ENCODE measurements around the gene TCF7. TPM values are rescaled to one million over a fixed set of nuclear protein-coding genes. Genes with fewer than 3 reads are reported as not detected.

TCF7 gene
- total RNA-seq, 1 donor from 2014 or later, result 3.6 TPM

DNA sequence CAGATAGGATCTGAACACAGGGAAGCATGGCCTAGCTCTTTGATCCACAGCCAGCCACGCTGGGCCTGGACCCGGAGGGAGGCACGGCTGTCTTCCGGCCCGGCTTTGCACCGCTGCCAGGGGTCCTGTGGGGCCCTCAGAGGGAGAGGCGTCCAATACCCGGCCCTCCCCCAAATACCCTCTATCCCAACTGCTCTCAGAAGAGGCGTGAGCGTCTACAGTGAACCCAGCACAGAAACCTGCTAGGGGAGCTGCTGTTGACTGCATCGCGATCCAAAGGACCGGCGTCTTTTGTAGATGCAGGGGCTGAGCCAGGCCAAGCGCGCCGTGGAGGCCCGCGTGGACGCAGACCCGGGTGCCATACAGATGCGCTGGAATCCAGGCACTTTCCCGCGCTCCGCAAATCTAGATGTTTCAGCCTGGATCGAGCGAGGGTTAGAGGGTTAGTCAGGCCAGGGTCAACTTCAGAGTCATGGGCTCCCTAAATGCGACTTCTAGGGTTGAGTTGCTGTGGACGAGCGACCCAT lies 1.1 kb upstream of the TCF7 start:
- TF ChIP-seq, protein P1, sequence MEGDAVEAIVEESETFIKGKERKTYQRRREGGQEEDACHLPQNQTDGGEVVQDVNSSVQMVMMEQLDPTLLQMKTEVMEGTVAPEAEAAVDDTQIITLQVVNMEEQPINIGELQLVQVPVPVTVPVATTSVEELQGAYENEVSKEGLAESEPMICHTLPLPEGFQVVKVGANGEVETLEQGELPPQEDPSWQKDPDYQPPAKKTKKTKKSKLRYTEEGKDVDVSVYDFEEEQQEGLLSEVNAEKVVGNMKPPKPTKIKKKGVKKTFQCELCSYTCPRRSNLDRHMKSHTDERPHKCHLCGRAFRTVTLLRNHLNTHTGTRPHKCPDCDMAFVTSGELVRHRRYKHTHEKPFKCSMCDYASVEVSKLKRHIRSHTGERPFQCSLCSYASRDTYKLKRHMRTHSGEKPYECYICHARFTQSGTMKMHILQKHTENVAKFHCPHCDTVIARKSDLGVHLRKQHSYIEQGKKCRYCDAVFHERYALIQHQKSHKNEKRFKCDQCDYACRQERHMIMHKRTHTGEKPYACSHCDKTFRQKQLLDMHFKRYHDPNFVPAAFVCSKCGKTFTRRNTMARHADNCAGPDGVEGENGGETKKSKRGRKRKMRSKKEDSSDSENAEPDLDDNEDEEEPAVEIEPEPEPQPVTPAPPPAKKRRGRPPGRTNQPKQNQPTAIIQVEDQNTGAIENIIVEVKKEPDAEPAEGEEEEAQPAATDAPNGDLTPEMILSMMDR (IDR thresholded peaks at IDR 0.05; ENCODE audit: insufficient read depth, low read length, poor library complexity, severe bottlenecking), result no peak
- Histone ChIP-seq H3K4me3 (ENCODE audit: low read depth, low read length) (no peak overlapping the region), H3K27me3 (ENCODE audit: control insufficient read depth, insufficient read depth, low read length) (peaks cover 23% of the 10 kb centered on the region), H3K36me3 (ENCODE audit: control insufficient read depth, insufficient read depth, low read length) (no peaks in the 10 kb centered on the region)
- no peak for DNase-seq (ENCODE audit: low read depth)

DNA sequence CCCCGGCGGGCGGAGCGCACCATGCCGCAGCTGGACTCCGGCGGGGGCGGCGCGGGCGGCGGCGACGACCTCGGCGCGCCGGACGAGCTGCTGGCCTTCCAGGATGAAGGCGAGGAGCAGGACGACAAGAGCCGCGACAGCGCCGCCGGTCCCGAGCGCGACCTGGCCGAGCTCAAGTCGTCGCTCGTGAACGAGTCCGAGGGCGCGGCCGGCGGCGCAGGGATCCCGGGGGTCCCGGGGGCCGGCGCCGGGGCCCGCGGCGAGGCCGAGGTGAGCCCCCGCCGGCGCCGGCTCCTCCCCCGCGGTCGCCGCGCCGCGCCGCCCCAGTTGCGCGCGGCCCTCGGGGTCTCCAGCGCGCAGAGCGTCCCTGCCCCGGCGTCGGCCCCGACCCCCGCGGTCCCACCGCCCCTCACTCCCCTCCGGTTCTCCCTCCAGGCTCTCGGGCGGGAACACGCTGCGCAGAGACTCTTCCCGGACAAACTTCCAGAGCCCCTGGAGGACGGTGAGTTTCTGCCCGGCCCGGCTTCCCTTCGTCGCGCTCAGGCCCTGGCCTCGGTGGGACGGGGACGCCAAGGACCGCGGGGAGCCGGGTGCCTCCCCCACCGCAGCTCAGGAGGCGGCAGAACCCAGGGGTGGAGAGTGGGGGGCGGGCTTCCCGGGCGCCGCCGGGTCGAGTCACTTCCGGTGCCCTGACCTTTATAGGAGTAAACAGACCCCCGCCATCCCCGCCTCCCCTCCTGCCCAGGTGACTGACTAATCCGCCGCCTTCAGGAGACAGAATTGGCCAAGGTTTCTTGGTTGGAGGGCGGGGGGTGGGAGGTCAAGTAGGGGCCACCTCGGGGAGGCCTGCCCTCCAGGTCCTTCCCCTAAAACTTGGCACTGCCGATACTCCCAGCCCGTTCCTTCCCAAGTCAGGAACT lies 665 bp downstream of the TCF7 start:
- DNase-seq (ENCODE audit: low read depth), result no peak
- H3K36me3 ChIP-seq (ENCODE audit: control insufficient read depth, insufficient read depth, low read length), result no peaks in the 10 kb centered on the region
- H3K27me3 ChIP-seq (ENCODE audit: control insufficient read depth, insufficient read depth, low read length), result peaks cover 23% of the 10 kb centered on the region
- TF ChIP-seq, protein P1 (IDR thresholded peaks at IDR 0.05; ENCODE audit: insufficient read depth, low read length, poor library complexity, severe bottlenecking), result no peak
- H3K4me3 ChIP-seq (ENCODE audit: low read depth, low read length), result peak overlapping the region; percentile 49

DNA sequence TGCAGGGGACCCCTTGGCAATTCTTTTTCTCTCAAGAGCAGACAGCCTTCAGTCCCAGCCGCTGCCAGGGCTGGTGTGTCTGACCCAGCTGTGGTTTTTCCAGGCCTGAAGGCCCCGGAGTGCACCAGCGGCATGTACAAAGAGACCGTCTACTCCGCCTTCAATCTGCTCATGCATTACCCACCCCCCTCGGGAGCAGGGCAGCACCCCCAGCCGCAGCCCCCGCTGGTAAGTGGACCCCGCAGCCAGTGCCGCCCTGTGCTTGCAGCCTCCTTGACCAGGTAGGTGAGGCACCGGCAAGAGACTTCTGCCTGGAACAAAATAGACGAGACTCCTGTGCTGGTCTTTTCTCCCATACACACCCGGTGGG lies 1.3 kb downstream of the TCF7 start:
- no peak for DNase-seq (ENCODE audit: low read depth)
- no peaks in the 10 kb centered on the region for H3K36me3 ChIP-seq (ENCODE audit: control insufficient read depth, insufficient read depth, low read length)
- TF ChIP-seq, protein P1 (IDR thresholded peaks at IDR 0.05; ENCODE audit: insufficient read depth, low read length, poor library complexity, severe bottlenecking), result no peak
- H3K27me3 ChIP-seq (ENCODE audit: control insufficient read depth, insufficient read depth, low read length), result peaks cover 20% of the 10 kb centered on the region
- H3K4me3 ChIP-seq (ENCODE audit: low read depth, low read length), result peak overlapping the region; percentile 49

DNA sequence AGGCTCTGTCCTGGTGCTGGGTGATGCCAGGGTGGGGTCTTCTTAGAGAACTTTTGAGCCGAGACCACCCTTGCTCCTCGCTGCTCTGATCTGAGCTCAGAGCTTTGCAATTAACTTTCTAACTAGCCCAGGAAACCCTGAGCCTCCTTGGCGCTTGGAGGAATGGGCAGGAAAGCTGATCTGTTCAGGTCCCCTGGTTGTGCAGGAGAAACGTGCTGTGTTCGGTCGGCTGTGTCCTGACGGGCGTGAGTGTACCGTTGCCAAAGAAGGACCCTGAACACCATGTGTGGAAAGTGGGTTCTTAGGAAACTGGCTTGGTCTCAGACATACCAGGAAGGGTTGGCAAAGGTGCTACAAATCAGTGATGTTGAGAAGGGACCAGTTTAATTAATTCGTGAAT lies 1.8 kb downstream of the TCF7 start:
- DNase-seq (ENCODE audit: low read depth), result no peak
- TF ChIP-seq, protein P1 (IDR thresholded peaks at IDR 0.05; ENCODE audit: insufficient read depth, low read length, poor library complexity, severe bottlenecking), result no peak
- H3K36me3 ChIP-seq (ENCODE audit: control insufficient read depth, insufficient read depth, low read length), result no peaks in the 10 kb centered on the region
- peaks cover 20% of the 10 kb centered on the region for H3K27me3 ChIP-seq (ENCODE audit: control insufficient read depth, insufficient read depth, low read length)
- H3K4me3 ChIP-seq (ENCODE audit: low read depth, low read length), result no peak overlapping the region

DNA sequence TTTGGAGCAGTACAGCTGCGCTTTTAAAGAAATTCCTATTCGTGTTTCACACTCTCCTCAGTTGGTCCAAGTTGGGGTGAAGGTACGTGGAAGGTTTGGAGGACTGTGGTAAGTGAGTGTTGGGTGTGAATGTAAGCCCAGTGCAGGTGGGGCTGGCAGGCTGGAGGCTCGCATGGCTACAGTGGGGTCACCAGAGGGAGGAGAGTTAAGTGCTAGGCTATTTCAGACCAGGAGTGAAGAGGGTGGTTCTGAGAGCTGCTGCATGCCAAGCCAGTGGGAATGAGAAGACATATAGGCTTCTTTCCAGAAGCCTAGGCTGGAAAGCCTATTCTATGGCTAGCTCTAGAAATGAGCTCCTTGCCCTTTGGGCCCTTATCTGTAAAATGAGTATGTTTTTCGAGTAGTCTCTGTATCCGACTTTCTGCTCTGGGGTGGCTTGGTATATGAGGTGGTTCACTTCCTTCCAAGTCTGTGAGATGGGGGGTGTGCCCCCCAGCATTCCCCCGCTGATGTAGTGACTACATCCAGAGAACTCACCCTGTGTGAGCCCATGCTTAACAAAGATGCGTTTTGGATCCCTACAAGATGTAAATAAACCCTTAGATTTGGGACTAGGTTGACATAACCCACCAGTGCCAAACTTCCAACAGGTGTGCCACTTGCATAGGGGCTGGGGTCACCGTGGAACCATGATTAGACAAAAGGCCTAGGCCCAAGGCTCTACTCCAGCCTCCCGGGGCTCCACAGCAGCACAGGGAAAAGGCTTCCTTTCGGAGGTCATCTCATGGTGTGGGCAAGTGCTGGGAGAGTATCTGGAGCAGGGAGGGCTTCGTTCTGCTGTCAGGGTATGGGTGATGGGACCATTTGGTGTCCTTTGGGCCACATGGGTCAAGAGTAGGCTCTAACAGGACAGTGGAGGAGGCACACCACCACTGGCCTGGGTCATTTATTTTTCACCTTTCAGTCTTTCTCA lies 2.6 kb downstream of the TCF7 start:
- peaks cover 18% of the 10 kb centered on the region for H3K27me3 ChIP-seq (ENCODE audit: control insufficient read depth, insufficient read depth, low read length)
- no peaks in the 10 kb centered on the region for H3K36me3 ChIP-seq (ENCODE audit: control insufficient read depth, insufficient read depth, low read length)
- TF ChIP-seq, protein P1 (IDR thresholded peaks at IDR 0.05; ENCODE audit: insufficient read depth, low read length, poor library complexity, severe bottlenecking), result no peak
- H3K4me3 ChIP-seq (ENCODE audit: low read depth, low read length), result no peak overlapping the region
- no peak for DNase-seq (ENCODE audit: low read depth)
